LNCAP (cell line): ENCODE results near the gene KIRREL2.
A peak's percentile ranks its signal among the peaks of the same experiment; 100 is the strongest.

Experiments
- CTCF ChIP-seq: fragments of 450-650 bp; IDR thresholded peaks from 2 replicates; pipeline ENCODE4 v1.5.1; 2017; ENCODE audit warnings: mild to moderate bottlenecking

KIRREL2 gene

GRCh38 chr19:35879770-35880317 lies 23.1 kb downstream of the KIRREL2 start:
- TF ChIP-seq CTCF = no peak

- TF ChIP-seq CTCF = peak; percentile 38; the same call in 1 of the 2 replicates
These were observed 25.6 kb downstream of the KIRREL2 start for GRCh38 chr19:35882114-35882832.

GRCh38 chr19:35883882-35884281 lies 27.2 kb downstream of the KIRREL2 start:
- TF ChIP-seq CTCF = no peak

- TF ChIP-seq CTCF = no peak
These were observed 28.6 kb downstream of the KIRREL2 start for GRCh38 chr19:35885225-35885738.

- no peak for TF ChIP-seq CTCF
These were observed 29.2 kb downstream of the KIRREL2 start for GRCh38 chr19:35885904-35886303.

GRCh38 chr19:35887197-35887596 lies 30.5 kb downstream of the KIRREL2 start:
- TF ChIP-seq CTCF = no peak

- TF ChIP-seq CTCF = no peak
These were observed 31.7 kb downstream of the KIRREL2 start for GRCh38 chr19:35888398-35888797.
